ENCODE measurements around the gene PHACTR1. TPM values are rescaled to one million over a fixed set of nuclear protein-coding genes. Genes with fewer than 3 reads are reported as not detected.
A peak's percentile ranks its signal among the peaks of the same experiment; 100 is the strongest.
"Not testable (repeated sequence)": the region's sequence is repeated elsewhere in the genome, so short reads cannot be mapped to it uniquely, and the experiment has no call there.

The PHACTR1 gene
- total RNA-seq, 1 donor from 2014 or later, result 2.5 TPM

- DNase-seq, result no peak
Observed at GRCh38 chr6:13241364-13241763, 524.8 kb downstream of the PHACTR1 start.

GRCh38 chr6:13242178-13242577, 525.6 kb downstream of the PHACTR1 start:
- DNase-seq, result no peak

- no peak for DNase-seq
Observed at GRCh38 chr6:13242590-13242989, 526.0 kb downstream of the PHACTR1 start.

- no peak for DNase-seq
Observed at GRCh38 chr6:13243033-13243432, 526.5 kb downstream of the PHACTR1 start.

GRCh38 chr6:13243745-13244144, 527.2 kb downstream of the PHACTR1 start:
- DNase-seq, result not testable (repeated sequence)

- DNase-seq, result no peak
Observed at GRCh38 chr6:13247627-13248026, 531.1 kb downstream of the PHACTR1 start.

GRCh38 chr6:13248053-13248452, 531.5 kb downstream of the PHACTR1 start:
- DNase-seq, result peak; percentile 82

- peak; percentile 10 for DNase-seq
Observed at GRCh38 chr6:13248584-13248985, 532.0 kb downstream of the PHACTR1 start.

GRCh38 chr6:13248994-13249393, 532.4 kb downstream of the PHACTR1 start:
- no peak for DNase-seq

GRCh38 chr6:13249817-13250216, 533.2 kb downstream of the PHACTR1 start:
- no peak for DNase-seq

GRCh38 chr6:13250703-13251102, 534.1 kb downstream of the PHACTR1 start:
- no peak for DNase-seq

GRCh38 chr6:13251242-13251641, 534.7 kb downstream of the PHACTR1 start:
- no peak for DNase-seq

- peak; percentile 18 for DNase-seq
Observed at GRCh38 chr6:13252790-13253189, 536.2 kb downstream of the PHACTR1 start.

- DNase-seq, result no peak
Observed at GRCh38 chr6:13253272-13253671, 536.7 kb downstream of the PHACTR1 start.

GRCh38 chr6:13256266-13257001, 539.9 kb downstream of the PHACTR1 start:
- DNase-seq, result no peak

GRCh38 chr6:13259393-13259792, 542.8 kb downstream of the PHACTR1 start:
- DNase-seq, result no peak

GRCh38 chr6:13260101-13260598, 543.6 kb downstream of the PHACTR1 start:
- no peak for DNase-seq

- no peak for DNase-seq
Observed at GRCh38 chr6:13260831-13261230, 544.3 kb downstream of the PHACTR1 start.

- DNase-seq, result no peak
Observed at GRCh38 chr6:13261464-13261994, 545.0 kb downstream of the PHACTR1 start.

GRCh38 chr6:13262302-13263230, 546.0 kb downstream of the PHACTR1 start:
- DNase-seq, result no peak

- no peak for DNase-seq
Observed at GRCh38 chr6:13263669-13264068, 547.1 kb downstream of the PHACTR1 start.

- no peak for DNase-seq
Observed at GRCh38 chr6:13267142-13267651, 550.6 kb downstream of the PHACTR1 start.

Measured in tongue (tissue), 2 donors.